ENCODE data around the gene MGA.

Gene MGA

GRCh38 chr15:41669701-41670100 lies 9.5 kb downstream of the MGA start:
- no peak for FAIRE-seq
- TF ChIP-seq, protein P1, sequence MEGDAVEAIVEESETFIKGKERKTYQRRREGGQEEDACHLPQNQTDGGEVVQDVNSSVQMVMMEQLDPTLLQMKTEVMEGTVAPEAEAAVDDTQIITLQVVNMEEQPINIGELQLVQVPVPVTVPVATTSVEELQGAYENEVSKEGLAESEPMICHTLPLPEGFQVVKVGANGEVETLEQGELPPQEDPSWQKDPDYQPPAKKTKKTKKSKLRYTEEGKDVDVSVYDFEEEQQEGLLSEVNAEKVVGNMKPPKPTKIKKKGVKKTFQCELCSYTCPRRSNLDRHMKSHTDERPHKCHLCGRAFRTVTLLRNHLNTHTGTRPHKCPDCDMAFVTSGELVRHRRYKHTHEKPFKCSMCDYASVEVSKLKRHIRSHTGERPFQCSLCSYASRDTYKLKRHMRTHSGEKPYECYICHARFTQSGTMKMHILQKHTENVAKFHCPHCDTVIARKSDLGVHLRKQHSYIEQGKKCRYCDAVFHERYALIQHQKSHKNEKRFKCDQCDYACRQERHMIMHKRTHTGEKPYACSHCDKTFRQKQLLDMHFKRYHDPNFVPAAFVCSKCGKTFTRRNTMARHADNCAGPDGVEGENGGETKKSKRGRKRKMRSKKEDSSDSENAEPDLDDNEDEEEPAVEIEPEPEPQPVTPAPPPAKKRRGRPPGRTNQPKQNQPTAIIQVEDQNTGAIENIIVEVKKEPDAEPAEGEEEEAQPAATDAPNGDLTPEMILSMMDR (IDR thresholded peaks at IDR 0.05; ENCODE audit: insufficient read depth, missing control alignments) = no peak
- no peak for DNase-seq (ENCODE audit: insufficient read length, low spot score)

- DNase-seq (ENCODE audit: insufficient read length, low spot score) = no peak
- TF ChIP-seq, protein P1 (IDR thresholded peaks at IDR 0.05; ENCODE audit: insufficient read depth, missing control alignments) = no peak
Observed at GRCh38 chr15:41671656-41672648, 11.7 kb downstream of the MGA start.

DNA sequence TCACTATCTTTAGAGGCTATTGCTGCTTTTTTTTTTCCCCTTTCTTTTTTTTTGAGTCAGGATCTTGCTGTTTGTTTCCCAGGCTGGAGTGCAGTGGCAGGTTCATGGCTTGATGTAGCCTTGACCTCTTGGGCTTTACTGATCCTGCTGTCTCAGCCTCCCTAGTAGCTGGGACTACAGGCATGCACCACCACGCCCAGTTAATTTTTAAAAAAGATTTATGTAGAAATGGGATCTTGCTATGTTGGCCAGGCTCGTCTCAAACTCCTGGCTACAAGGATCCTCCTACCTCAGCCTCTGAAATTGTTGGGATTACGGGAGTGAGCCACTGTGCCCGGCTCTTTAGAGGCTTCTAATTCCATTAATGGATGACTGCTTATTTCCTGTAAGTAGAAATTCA lies 15.1 kb downstream of the MGA start:
- FAIRE-seq (no peak), DNase-seq (ENCODE audit: insufficient read length, low spot score) (no peak)
- TF ChIP-seq, protein P1 (IDR thresholded peaks at IDR 0.05; ENCODE audit: insufficient read depth, missing control alignments) = no peak

More at GRCh38 chr15:41671656-41672648, 11.7 kb downstream of the MGA start:
- peak; percentile 29 for FAIRE-seq

DNA sequence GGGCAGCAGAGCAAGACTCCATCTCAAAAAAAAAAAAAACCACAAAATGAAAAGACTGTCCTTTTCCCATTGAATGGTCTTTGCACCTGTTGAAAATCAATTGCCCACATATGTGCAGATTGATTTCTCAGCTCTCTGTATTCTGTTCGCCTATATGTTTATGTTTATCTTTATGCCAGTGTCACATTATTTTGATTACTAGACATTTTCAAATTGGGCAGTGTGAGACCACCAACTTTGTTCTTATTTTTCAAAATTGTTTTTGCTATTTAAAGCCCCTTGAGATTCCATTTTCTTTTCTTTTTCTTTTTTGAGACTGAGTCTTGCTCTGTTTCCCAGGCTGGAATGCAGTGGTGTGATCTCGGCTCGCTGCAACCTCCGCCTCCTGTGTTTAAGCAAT lies 18.5 kb downstream of the MGA start:
- FAIRE-seq (no peak), DNase-seq (ENCODE audit: insufficient read length, low spot score) (no peak)
- TF ChIP-seq, protein P1 (IDR thresholded peaks at IDR 0.05; ENCODE audit: insufficient read depth, missing control alignments) = no peak

DNA sequence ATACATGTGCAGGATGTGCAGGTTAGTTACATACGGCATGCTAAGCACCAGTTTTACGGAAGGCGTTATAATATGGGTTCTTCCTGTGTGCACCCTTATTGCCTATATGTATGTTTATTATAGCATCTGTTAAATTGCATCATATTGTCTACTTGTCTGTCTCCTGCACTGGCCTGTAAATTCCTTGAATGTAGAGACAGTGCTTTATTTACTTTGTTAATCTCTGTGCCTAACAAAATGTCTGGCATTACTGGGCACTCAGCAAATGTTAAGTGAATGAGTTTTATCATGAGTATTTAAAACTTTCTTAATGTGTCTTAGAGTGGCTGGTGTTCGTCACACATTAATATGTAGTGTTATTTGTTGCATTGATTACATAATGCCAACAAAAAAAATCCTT lies 23.8 kb downstream of the MGA start:
- DNase-seq (ENCODE audit: insufficient read length, low spot score) (no peak), FAIRE-seq (no peak)
- TF ChIP-seq, protein P1 (IDR thresholded peaks at IDR 0.05; ENCODE audit: insufficient read depth, missing control alignments) = no peak

DNA sequence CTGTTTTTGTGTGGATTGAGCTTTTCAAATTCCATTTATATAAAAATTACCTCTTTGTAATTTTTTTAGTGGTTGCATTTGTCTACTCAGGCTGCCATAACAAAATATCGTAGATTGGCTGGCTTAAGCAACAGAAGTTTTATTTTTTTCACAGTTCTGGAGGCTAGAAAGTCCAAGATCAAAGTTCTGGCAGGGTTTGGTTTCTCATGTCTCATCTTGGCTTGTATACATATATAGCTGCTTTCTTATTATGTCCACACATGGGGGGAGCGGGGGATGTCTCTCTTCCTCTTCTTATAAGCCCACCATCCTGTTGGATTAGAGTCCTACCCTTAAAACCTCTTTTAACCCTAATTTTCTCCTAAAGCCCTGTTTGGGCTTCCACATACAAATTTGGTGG lies 28.5 kb downstream of the MGA start:
- no peak for DNase-seq (ENCODE audit: insufficient read length, low spot score)
- TF ChIP-seq, protein P1 (IDR thresholded peaks at IDR 0.05; ENCODE audit: insufficient read depth, missing control alignments) = no peak
- FAIRE-seq = no peak

DNA sequence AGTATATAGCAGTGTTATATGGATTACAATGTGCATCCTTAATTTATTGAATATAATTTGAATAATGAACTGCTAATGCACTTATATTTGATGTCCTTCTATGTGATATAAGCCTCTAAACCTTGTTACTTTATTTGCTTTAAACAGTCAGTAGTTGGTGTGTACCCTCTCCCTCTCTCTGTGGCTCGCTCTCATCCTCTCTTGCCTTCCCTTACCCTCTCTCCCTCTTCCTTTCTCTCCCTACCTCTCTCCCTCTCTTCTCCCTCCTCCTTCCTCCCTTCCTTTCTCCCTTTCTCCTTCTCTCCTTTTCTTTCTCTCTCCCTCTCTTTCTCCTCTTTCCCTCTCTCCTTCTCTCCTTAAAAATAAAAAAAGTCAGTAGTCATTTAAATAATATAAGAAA lies 28.9 kb downstream of the MGA start:
- TF ChIP-seq, protein P1 (IDR thresholded peaks at IDR 0.05; ENCODE audit: insufficient read depth, missing control alignments) = no peak
- no peak for DNase-seq (ENCODE audit: insufficient read length, low spot score)
- no peak for FAIRE-seq

Measured in D721Med (cell line).